H1 (cell line): Measurements from ENCODE around the gene CDH16. TPM values are rescaled to one million over a fixed set of nuclear protein-coding genes. Genes with fewer than 3 reads are reported as not detected.

ENCODE experiments used
- ASH2L ChIP-seq: fragments of 200-600, 300-600 bp; sonication (generic); IDR thresholded peaks from one replicate; pipeline ENCODE4 v1.7.1; 2017; ENCODE audit warnings: low read length
- CHD2 ChIP-seq: IDR thresholded peaks from 2 replicates; pipeline ENCODE4 v1.6.1; 2012; ENCODE audit warnings: low read length, improper control_type of control experiment
- CTCF ChIP-seq, 3 experiments: IDR thresholded peaks; 1 replicate in 2 of 3; 2 replicates in 1 of 3; pipeline versions ENCODE4 v1.5.1 to v1.6.1; 2011; ENCODE audit warnings: low read length in 3 of 3, mild to moderate bottlenecking in 3 of 3, inconsistent platforms in 2 of 3, low read depth in 1 of 3, moderate library complexity in 1 of 3; ENCODE audit not compliant: insufficient read depth in 1 of 3; ENCODE audit errors: control extremely low read depth in 1 of 3
- POLR2A ChIP-seq, 2 experiments: IDR thresholded peaks; 1 replicate in 1 of 2; 2 replicates in 1 of 2; pipeline ENCODE4 v1.6.1; 2011; ENCODE audit warnings: low read depth in 2 of 2, low read length in 2 of 2, mild to moderate bottlenecking in 2 of 2; ENCODE audit errors: control extremely low read depth in 1 of 2
- SP2 ChIP-seq: IDR thresholded peaks from 2 replicates; pipeline ENCODE4 v1.6.1; 2012; ENCODE audit warnings: mild to moderate bottlenecking, low read length, inconsistent platforms
- TCF12 ChIP-seq: IDR thresholded peaks from 2 replicates; pipeline ENCODE4 v1.6.1; 2011; ENCODE audit warnings: low read depth, mild to moderate bottlenecking, low read length
- polyA plus RNA-seq, 7 experiments: library from polyadenylated mRNA; depleted of rRNA in 3 of 7; stranded (reverse) in 5 of 7; unstranded in 2 of 7; fragments of >200 nt in 5 of 7; fragments of 200-250 nt in 2 of 7; gene quantifications; 1 replicate in 5 of 7; 2 replicates in 1 of 7; 4 replicates in 1 of 7; pipeline versions ENCODE4 v1.2.1 to v1.2.3, GENCODE V29; 2011 to 2013; ENCODE audit warnings: missing spikeins in 2 of 7, mixed read lengths in 2 of 7
- total RNA-seq: library from RNA; stranded (reverse); fragmentation: NEBNext Ultra II Directional; extraction: Animal tissue kit (Norgen Biotek cat#: 25700); gene quantifications from 2 replicates; pipeline ENCODE4 v1.2.1, GENCODE V29; 2021

CDH16 gene
- total and polyA plus RNA-seq, 2 of the 8 experiments (the other 6 are each of a cell fraction or from before 2014, with no cell fraction given) = not detected

GRCh38 chr16:66924527-66925321 is 6.0 kb upstream of the CDH16 start (continued):
- TF ChIP-seq ASH2L (no peak), POLR2A (IDR thresholded peaks at IDR 0.05; ENCODE audit: control extremely low read depth in 1 of 2, low read depth in 2 of 2, low read length in 2 of 2) (no peak), TCF12 (no peak), CHD2 (no peak), SP2 (no peak), CTCF (IDR thresholded peaks at IDR 0.05; ENCODE audit: control extremely low read depth in 1 of 3, insufficient read depth in 1 of 3, low read depth in 1 of 3, low read length in 3 of 3) (peak; percentile 66 to 83 (median 82))
